Measurements from ENCODE around the gene SNRPB2. TPM values are rescaled to one million over a fixed set of nuclear protein-coding genes. Genes with fewer than 3 reads are reported as not detected.
A peak's percentile ranks its signal among the peaks of the same experiment; 100 is the strongest.

Gene SNRPB2
- polyA plus RNA-seq, 1 donor from 2014 or later: 302 TPM

GRCh38 chr20:16719421-16719820, 10.4 kb upstream of the SNRPB2 start:
- no peak for TF ChIP-seq SMC3 (conservative IDR thresholded peaks at IDR 0.05; ENCODE audit: poor library complexity)
- no peak for TF ChIP-seq EP300 (conservative IDR thresholded peaks at IDR 0.05; ENCODE audit: poor library complexity, severe bottlenecking)
- TF ChIP-seq MXI1 (conservative IDR thresholded peaks at IDR 0.05; ENCODE audit: poor library complexity, severe bottlenecking): no peak
- no peaks in the 10 kb centered on the region for H3K79me2 ChIP-seq (replicated peaks; ENCODE audit: insufficient read depth, low read length)
- no peaks in the 10 kb centered on the region for H3K9me2 ChIP-seq (ENCODE audit: insufficient read depth, low read length)
- no peak overlapping the region for H3K4me2 ChIP-seq (ENCODE audit: low read length)
- no peak overlapping the region for H3K4me3 ChIP-seq (ENCODE audit: low read length)
- H3K36me3 ChIP-seq (ENCODE audit: insufficient read depth, low read length): no peaks in the 10 kb centered on the region
- no peaks in the 10 kb centered on the region for H3K9me3 ChIP-seq (ENCODE audit: low read length)
- no peaks in the 10 kb centered on the region for H3F3A ChIP-seq (ENCODE audit: insufficient read depth, low read length, poor library complexity, severe bottlenecking)
- no peaks in the 10 kb centered on the region for H4K20me1 ChIP-seq (ENCODE audit: insufficient read depth)
- H3K27ac ChIP-seq (ENCODE audit: low read length): no peak overlapping the region
- no peak overlapping the region for H3K9ac ChIP-seq (ENCODE audit: low read length)
- no peaks in the 10 kb centered on the region for H3K27me3 ChIP-seq (ENCODE audit: insufficient read depth, low read depth, low read length)
- H2AFZ ChIP-seq (ENCODE audit: low read depth, low read length): no peak overlapping the region

GRCh38 chr20:16729080-16729479, 746 bp upstream of the SNRPB2 start:
- peak overlapping the region; percentile 40 for H3K4me2 ChIP-seq (ENCODE audit: low read length)
- no peaks in the 10 kb centered on the region for H3K27me3 ChIP-seq (ENCODE audit: insufficient read depth, low read depth, low read length)
- peak overlapping the region; percentile 96 for H3K27ac ChIP-seq (ENCODE audit: low read length)
- H3K36me3 ChIP-seq (ENCODE audit: insufficient read depth, low read length): no peaks in the 10 kb centered on the region
- peaks cover 33% of the 10 kb centered on the region for H3K79me2 ChIP-seq (replicated peaks; ENCODE audit: insufficient read depth, low read length)
- H3K9ac ChIP-seq (ENCODE audit: low read length): peak overlapping the region; percentile 54
- no peaks in the 10 kb centered on the region for H3F3A ChIP-seq (ENCODE audit: insufficient read depth, low read length, poor library complexity, severe bottlenecking)
- peak overlapping the region; percentile 82 for H3K4me3 ChIP-seq (ENCODE audit: low read length)
- H3K9me2 ChIP-seq (ENCODE audit: insufficient read depth, low read length): no peaks in the 10 kb centered on the region
- no peaks in the 10 kb centered on the region for H4K20me1 ChIP-seq (ENCODE audit: insufficient read depth)
- no peaks in the 10 kb centered on the region for H3K9me3 ChIP-seq (ENCODE audit: low read length)
- TF ChIP-seq, protein P1, sequence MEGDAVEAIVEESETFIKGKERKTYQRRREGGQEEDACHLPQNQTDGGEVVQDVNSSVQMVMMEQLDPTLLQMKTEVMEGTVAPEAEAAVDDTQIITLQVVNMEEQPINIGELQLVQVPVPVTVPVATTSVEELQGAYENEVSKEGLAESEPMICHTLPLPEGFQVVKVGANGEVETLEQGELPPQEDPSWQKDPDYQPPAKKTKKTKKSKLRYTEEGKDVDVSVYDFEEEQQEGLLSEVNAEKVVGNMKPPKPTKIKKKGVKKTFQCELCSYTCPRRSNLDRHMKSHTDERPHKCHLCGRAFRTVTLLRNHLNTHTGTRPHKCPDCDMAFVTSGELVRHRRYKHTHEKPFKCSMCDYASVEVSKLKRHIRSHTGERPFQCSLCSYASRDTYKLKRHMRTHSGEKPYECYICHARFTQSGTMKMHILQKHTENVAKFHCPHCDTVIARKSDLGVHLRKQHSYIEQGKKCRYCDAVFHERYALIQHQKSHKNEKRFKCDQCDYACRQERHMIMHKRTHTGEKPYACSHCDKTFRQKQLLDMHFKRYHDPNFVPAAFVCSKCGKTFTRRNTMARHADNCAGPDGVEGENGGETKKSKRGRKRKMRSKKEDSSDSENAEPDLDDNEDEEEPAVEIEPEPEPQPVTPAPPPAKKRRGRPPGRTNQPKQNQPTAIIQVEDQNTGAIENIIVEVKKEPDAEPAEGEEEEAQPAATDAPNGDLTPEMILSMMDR (IDR thresholded peaks at IDR 0.05; ENCODE audit: poor library complexity, severe bottlenecking): no peak
- TF ChIP-seq, protein P2, sequence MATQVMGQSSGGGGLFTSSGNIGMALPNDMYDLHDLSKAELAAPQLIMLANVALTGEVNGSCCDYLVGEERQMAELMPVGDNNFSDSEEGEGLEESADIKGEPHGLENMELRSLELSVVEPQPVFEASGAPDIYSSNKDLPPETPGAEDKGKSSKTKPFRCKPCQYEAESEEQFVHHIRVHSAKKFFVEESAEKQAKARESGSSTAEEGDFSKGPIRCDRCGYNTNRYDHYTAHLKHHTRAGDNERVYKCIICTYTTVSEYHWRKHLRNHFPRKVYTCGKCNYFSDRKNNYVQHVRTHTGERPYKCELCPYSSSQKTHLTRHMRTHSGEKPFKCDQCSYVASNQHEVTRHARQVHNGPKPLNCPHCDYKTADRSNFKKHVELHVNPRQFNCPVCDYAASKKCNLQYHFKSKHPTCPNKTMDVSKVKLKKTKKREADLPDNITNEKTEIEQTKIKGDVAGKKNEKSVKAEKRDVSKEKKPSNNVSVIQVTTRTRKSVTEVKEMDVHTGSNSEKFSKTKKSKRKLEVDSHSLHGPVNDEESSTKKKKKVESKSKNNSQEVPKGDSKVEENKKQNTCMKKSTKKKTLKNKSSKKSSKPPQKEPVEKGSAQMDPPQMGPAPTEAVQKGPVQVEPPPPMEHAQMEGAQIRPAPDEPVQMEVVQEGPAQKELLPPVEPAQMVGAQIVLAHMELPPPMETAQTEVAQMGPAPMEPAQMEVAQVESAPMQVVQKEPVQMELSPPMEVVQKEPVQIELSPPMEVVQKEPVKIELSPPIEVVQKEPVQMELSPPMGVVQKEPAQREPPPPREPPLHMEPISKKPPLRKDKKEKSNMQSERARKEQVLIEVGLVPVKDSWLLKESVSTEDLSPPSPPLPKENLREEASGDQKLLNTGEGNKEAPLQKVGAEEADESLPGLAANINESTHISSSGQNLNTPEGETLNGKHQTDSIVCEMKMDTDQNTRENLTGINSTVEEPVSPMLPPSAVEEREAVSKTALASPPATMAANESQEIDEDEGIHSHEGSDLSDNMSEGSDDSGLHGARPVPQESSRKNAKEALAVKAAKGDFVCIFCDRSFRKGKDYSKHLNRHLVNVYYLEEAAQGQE (IDR thresholded peaks at IDR 0.05; ENCODE audit: borderline replicate concordance): no peak
- no peak for TF ChIP-seq RAD21 (conservative IDR thresholded peaks at IDR 0.05)
- H2AFZ ChIP-seq (ENCODE audit: low read depth, low read length): peak overlapping the region; percentile 99

DNA sequence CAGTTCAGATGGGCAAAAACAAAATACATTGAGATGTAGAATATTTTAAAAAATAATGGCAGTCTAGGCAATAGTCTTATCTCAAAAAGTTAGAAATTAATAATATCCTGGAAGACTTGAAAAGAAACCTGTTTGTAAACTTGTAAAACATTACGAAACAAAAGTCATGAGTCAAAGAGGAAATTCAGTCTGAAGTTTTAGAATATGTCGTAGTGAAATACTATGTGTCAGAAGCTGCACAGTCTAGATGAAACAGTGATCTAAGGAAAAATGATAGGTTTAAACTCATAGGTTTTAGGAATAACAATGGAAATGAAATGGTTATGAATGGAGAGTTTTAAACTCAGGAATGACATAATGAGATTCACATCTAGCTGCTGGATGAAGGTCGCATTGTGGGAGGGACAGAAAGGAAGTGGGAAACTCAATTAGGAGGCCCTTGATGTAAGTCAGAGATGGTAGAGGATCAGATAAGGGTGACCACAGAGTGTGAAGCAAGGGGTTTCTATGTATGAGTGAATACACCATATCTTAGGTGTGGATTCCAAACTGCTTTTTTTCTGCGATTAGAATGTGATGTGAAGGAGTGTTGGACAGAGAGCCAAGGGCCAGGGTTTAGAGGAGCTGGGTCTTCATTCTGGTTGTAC, 2.8 kb downstream of the SNRPB2 start:
- H3K4me3 ChIP-seq (ENCODE audit: low read length): no peak overlapping the region
- H2AFZ ChIP-seq (ENCODE audit: low read depth, low read length): no peak overlapping the region
- no peaks in the 10 kb centered on the region for H3K36me3 ChIP-seq (ENCODE audit: insufficient read depth, low read length)
- no peaks in the 10 kb centered on the region for H3K9me2 ChIP-seq (ENCODE audit: insufficient read depth, low read length)
- H3K9me3 ChIP-seq (ENCODE audit: low read length): no peaks in the 10 kb centered on the region
- peaks cover 39% of the 10 kb centered on the region for H3K79me2 ChIP-seq (replicated peaks; ENCODE audit: insufficient read depth, low read length)
- H3K9ac ChIP-seq (ENCODE audit: low read length): no peak overlapping the region
- H3K27me3 ChIP-seq (ENCODE audit: insufficient read depth, low read depth, low read length): no peaks in the 10 kb centered on the region
- H3F3A ChIP-seq (ENCODE audit: insufficient read depth, low read length, poor library complexity, severe bottlenecking): no peaks in the 10 kb centered on the region
- no peak overlapping the region for H3K4me2 ChIP-seq (ENCODE audit: low read length)
- TF ChIP-seq POLR2AphosphoS5 (IDR thresholded peaks at IDR 0.05): no peak
- no peak for TF ChIP-seq RAD21 (conservative IDR thresholded peaks at IDR 0.05)
- TF ChIP-seq, protein P1 (IDR thresholded peaks at IDR 0.05; ENCODE audit: poor library complexity, severe bottlenecking): no peak
- no peak for TF ChIP-seq TAF1 (IDR thresholded peaks at IDR 0.05; ENCODE audit: low read depth)
- TF ChIP-seq EZH2 (IDR thresholded peaks at IDR 0.05; ENCODE audit: borderline replicate concordance, insufficient read depth, low read length, poor library complexity, severe bottlenecking): no peak
- TF ChIP-seq SMC3 (conservative IDR thresholded peaks at IDR 0.05; ENCODE audit: poor library complexity): no peak
- no peak for TF ChIP-seq MXI1 (conservative IDR thresholded peaks at IDR 0.05; ENCODE audit: poor library complexity, severe bottlenecking)
- TF ChIP-seq, protein P2 (IDR thresholded peaks at IDR 0.05; ENCODE audit: borderline replicate concordance): no peak
- no peak for TF ChIP-seq EP300 (conservative IDR thresholded peaks at IDR 0.05; ENCODE audit: poor library complexity, severe bottlenecking)
- H4K20me1 ChIP-seq (ENCODE audit: insufficient read depth): no peaks in the 10 kb centered on the region
- no peak overlapping the region for H3K27ac ChIP-seq (ENCODE audit: low read length)

Data from neural cell (in vitro differentiated cells).